Cardiac fibroblast (primary cell): ENCODE results near the gene ROBO1.

Experiments
- DNase-seq, 2 donors: peaks; one replicate each; pipeline versions ENCODE4 v3.0.0 to v3.0.0-alpha.2; 2010; ENCODE audit warnings: low read depth in 2 of 2
- H3K4me3 ChIP-seq, 2 donors: replicated peaks in 1 of 2; 1 replicate in 1 of 2; 2 replicates in 1 of 2; pipeline ENCODE4 v1.5.1; 2011; ENCODE audit warnings: low read depth in 2 of 2, low read length in 2 of 2, mild to moderate bottlenecking in 2 of 2, moderate library complexity in 1 of 2
- TF ChIP-seq, protein P1 (sequence below): IDR thresholded peaks from one replicate; pipeline ENCODE4 v1.5.1; 2011; ENCODE audit warnings: low read depth, mild to moderate bottlenecking, low read length, inconsistent platforms

The ROBO1 gene

DNA sequence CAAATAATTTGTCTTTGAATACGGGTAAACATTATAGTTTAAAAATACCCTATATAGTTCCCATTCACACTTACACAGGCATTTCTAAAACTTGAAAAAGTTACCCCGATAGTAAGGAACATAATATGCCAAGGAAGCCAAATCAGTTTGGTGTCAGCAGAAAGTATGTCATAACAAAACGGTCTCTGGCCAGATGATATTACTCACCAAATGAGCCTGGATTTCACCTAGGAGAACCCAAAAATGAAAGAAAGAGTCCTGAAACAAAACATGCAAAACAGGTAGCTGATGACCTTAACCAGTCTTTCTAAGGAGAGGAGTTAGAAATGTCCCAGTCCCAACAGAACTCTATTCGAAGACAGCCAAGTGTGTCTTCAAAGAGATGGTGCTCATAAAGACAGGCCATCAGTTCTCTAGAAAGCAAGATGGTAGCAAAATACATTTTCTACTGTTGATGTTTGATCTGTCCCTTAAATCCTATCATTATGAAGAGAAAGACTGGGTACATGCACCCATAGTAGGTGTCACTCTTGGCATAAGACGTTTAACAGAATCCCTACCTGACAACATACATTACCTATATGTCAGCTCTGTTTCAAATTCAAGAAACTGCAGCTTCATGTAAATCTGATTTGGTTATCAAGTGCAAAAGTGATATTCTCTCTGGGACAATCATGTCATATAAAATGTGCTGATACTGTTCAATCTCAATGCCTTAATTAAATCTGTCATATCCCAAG lies 942.5 kb downstream of the ROBO1 start:
- no peak overlapping the region for H3K4me3 ChIP-seq
- peak in 1 of 2 donors; percentile 49 for DNase-seq
- TF ChIP-seq, protein P1, sequence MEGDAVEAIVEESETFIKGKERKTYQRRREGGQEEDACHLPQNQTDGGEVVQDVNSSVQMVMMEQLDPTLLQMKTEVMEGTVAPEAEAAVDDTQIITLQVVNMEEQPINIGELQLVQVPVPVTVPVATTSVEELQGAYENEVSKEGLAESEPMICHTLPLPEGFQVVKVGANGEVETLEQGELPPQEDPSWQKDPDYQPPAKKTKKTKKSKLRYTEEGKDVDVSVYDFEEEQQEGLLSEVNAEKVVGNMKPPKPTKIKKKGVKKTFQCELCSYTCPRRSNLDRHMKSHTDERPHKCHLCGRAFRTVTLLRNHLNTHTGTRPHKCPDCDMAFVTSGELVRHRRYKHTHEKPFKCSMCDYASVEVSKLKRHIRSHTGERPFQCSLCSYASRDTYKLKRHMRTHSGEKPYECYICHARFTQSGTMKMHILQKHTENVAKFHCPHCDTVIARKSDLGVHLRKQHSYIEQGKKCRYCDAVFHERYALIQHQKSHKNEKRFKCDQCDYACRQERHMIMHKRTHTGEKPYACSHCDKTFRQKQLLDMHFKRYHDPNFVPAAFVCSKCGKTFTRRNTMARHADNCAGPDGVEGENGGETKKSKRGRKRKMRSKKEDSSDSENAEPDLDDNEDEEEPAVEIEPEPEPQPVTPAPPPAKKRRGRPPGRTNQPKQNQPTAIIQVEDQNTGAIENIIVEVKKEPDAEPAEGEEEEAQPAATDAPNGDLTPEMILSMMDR = no peak

DNA sequence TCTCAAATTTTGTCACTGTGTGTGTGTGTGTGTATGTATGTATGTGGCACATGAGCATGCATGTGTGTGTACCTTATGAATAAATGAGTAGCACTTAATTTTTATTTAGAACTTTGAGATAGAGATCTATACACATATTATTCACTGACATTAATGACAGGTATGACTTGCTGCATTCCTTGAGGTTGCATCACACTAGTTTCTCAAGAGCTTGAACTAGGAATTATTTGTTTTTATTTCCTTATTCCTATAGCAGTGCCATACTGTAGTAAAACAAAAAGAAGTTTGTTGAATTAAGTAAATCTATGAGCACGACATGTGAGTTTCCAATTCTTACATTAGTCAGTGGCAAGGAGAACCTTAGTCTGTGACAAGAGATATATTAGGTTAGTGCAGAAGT lies 943.9 kb downstream of the ROBO1 start:
- DNase-seq = peak; percentile 61 to 76
- TF ChIP-seq, protein P1 = no peak
- no peak overlapping the region for H3K4me3 ChIP-seq

DNA sequence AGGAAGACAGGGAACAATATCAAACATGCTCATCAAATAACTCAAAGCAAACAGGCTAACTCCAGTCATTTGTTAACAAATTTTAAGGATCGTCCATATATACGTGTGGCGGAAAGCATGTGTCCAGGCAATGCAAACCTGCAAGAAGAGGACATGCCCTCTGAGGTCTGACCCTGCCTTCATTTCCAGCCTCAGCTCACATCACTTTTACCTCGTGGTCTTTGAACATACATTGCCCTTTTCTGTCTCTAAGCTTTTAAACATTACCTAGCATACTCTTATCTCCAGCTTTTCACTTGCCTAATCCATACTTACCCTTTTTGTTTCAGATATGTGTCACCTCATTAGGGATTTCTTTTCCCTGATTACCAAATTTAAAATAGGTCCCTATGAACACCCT lies 944.4 kb downstream of the ROBO1 start:
- TF ChIP-seq, protein P1 = no peak
- DNase-seq = no peak
- no peak overlapping the region for H3K4me3 ChIP-seq

DNA sequence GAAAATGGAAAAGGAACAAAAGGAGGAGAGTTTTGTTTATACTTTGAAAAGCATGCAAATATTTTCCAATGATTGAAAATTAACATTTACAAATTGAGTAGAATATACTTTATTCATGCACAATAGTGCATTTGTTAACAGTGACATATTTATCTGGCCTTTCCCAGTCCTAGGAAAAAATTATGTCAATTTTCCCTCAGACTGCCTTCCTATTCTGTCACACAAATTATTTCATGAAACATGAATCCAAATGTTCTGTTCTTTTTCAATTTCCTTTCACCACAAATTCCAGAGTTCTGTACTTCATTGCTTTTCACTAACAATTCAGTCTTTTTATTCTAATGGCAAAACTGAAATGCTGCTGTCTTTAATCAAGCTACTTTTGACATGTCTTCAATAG lies 945.1 kb downstream of the ROBO1 start:
- no peak for DNase-seq
- H3K4me3 ChIP-seq = no peak overlapping the region

DNA sequence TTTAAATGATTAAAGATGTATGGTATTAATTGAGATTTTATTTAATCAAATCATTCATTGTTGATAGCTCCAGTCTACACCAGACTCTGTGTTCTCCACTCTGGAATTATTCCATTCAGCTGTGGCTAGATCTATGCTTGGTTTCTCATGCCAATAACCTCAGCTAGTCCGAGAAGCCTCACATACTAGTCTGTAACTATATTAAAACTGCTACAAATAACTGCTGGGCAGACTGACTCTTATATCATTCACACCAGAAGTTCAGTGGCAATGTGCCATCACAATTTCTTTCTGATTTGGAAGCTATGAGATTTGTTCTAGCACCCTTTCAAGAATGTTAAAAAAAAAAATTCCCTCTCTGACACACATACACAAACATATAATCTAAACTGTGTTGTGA lies 947.3 kb downstream of the ROBO1 start:
- DNase-seq = peak in 1 of 2 donors; percentile 29
- TF ChIP-seq, protein P1 = no peak
- H3K4me3 ChIP-seq = no peak overlapping the region

More for the DNA sequence above, 945.1 kb downstream of the ROBO1 start:
- TF ChIP-seq, protein P1 = no peak

DNA sequence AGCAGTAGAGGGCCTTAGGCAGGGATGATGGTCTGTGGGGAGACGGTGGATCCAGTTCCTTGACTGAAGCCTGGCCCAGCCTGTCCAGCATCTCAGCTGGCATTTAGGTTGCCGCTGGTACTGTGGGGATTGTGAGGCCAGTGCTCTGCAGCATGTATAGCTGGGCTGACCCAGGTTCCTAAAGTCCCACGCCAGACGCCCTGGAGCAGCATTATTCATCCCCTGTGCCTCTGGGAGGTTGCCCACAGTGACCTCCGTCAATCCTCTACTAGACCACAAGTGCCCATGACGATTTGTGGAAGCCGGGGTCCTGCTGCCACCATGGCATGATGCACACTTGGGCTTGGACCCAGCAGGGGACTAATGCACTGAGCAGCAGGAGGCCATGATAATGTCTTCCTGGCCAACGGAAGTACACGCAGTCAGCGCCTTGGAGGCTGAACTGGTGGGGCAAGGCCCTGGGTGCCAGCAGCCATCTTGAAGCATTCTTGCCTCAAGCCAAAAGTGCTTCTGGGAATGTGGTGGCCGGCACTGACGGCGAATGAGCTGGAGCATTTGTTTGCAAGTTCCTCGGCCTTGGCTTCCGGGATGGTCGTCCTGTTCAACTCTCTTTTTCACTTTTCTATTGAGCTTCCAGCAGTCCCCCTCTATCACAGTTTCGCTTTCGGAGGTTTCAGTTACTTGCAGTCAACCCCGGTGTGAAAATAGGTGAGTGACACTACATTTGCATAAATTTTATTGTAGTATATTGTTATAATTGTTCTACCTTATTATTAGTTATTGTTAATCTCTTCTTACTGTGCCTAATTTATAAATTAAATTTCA lies 949.4 kb downstream of the ROBO1 start:
- TF ChIP-seq, protein P1 = no peak
- H3K4me3 ChIP-seq = no peak overlapping the region
- no peak for DNase-seq
